ENCODE data around the gene DNAJB6.

DNA sequence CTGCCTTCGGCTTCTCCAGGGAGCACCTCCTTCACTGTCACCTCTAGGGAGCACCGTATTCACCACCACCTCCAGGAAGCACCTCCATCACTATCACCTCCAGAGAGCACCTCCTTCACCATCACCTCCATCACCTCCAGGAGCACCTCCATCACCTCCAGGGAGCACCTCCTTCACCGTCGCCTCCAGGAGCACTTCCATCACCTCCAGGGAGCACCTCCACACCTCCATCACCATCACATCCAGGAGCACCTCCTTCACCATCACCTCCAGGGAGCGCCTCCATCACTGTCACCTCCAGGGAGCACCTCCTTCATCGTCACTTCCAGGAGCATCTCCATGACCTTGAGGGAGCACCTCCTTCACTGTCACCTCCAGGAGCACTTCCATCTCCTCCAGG, 102.3 kb downstream of the DNAJB6 start:
- TF ChIP-seq, protein P1, sequence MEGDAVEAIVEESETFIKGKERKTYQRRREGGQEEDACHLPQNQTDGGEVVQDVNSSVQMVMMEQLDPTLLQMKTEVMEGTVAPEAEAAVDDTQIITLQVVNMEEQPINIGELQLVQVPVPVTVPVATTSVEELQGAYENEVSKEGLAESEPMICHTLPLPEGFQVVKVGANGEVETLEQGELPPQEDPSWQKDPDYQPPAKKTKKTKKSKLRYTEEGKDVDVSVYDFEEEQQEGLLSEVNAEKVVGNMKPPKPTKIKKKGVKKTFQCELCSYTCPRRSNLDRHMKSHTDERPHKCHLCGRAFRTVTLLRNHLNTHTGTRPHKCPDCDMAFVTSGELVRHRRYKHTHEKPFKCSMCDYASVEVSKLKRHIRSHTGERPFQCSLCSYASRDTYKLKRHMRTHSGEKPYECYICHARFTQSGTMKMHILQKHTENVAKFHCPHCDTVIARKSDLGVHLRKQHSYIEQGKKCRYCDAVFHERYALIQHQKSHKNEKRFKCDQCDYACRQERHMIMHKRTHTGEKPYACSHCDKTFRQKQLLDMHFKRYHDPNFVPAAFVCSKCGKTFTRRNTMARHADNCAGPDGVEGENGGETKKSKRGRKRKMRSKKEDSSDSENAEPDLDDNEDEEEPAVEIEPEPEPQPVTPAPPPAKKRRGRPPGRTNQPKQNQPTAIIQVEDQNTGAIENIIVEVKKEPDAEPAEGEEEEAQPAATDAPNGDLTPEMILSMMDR (IDR thresholded peaks at IDR 0.05): no peak
- no peak for TF ChIP-seq POLR2A (IDR thresholded peaks at IDR 0.05)
